H4 (cell line): ENCODE data around the gene CRISPLD2. TPM values are rescaled to one million over a fixed set of nuclear protein-coding genes. Genes with fewer than 3 reads are reported as not detected.
"Not testable (repeated sequence)": the region's sequence is repeated elsewhere in the genome, so short reads cannot be mapped to it uniquely, and the experiment has no call there.

Experiments used
- DNase-seq: peaks from one replicate; pipeline ENCODE4 v3.0.0-alpha.2; 2015; ENCODE audit warnings: low spot score
- total RNA-seq: library from RNA; depleted of rRNA; stranded (reverse); fragments of >200 nt; shearing (Covaris generic); gene quantifications from 2 replicates; pipeline ENCODE4 v1.2.3, GENCODE V29; 2014

The CRISPLD2 gene
- total RNA-seq, 1 experiment from 2014 or later: 5.7 TPM

- DNase-seq: no peak
Observed at GRCh38 chr16:84859681-84860080, 39.9 kb downstream of the CRISPLD2 start.

GRCh38 chr16:84860383-84860782 is 40.6 kb downstream of the CRISPLD2 start:
- DNase-seq: no peak

- DNase-seq: no peak
Observed at GRCh38 chr16:84861671-84862070, 41.9 kb downstream of the CRISPLD2 start.

- no peak for DNase-seq
Observed at GRCh38 chr16:84862804-84863480, 43.2 kb downstream of the CRISPLD2 start.

GRCh38 chr16:84863481-84863814 is 43.7 kb downstream of the CRISPLD2 start:
- DNase-seq: no peak

DNA sequence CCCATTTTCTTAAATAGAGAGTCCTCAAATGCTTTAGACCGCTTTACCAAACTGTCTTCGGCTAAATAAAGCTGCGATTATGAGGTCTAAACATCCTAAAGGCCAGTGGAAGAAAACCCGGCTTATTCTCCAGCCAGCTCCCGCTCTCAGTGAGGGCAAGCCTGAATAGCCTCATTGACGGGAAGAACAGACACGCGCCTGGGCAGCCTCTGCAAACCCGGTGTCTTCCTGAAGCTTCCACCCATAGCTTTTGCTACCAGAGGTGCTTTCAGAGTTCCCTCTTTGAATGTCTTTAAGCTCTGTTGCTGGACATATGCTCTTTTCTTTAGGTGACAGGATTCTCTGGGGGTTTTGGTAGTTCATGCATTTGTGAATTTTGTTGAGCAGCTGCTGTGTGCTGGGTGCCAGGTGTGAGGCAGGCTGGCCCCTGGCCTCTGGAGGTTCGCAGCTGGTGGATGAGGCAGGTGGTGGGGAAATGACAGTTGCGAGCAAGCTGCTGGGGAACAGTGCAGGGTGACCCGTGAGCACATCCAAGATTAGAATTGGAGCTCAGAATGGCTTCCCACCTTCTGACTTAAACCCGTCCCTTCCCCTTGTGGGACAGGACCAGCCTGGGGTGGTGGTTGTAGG is 44.7 kb downstream of the CRISPLD2 start:
- DNase-seq: no peak

DNA sequence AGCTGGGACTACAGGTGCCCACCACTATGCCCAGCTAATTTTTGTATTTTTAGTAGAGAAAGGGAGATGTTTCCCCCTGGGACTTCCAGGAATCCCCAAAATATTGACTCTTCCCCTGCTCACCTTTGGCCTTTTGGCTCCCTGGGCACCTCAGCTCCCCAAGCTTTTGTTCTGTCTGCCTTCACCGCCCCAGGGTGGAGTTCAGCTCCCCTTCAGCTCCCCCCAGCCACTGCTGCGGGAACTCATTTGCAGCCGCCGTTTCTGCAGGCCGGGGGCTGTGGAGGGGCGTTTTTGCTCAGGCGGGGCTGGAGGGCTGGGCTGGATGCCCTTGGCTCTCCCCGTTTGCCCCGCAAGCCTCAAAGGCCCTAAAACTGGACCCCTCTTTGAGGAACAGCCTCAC is 47.9 kb downstream of the CRISPLD2 start:
- no peak for DNase-seq

GRCh38 chr16:84868328-84868727 is 48.5 kb downstream of the CRISPLD2 start:
- no peak for DNase-seq

DNA sequence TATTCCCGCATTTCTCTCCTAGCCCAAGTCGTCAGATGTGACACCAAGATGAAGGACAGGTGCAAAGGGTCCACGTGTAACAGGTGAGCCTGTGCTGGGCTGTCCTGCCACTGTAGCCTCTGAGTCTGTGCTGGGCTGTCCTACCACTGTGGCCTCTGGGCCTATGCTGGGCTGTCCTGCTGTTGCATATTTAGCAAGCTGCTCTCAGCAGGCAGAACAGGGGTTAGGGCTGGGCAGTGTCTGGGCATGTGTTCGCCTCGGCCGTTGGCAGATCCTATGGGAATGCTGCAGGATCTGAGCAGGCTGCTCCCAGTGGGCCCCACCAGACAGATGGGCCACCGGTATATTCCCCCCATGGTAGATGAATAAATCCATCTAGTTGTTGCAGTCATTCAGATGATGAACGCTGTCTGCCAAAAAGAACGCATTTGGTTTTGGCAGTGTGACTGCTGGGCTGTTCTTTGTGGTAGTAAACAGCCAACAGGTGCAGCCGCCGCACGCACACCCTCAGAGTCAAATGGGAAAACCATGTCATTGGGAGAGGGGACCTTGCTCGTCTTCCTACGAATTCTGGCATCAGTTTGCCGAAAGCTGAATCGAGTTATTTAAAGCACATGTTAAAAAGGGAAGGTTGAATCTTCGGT is 49.2 kb downstream of the CRISPLD2 start:
- no peak for DNase-seq

GRCh38 chr16:84869473-84869845 is 49.7 kb downstream of the CRISPLD2 start:
- DNase-seq: no peak

DNA sequence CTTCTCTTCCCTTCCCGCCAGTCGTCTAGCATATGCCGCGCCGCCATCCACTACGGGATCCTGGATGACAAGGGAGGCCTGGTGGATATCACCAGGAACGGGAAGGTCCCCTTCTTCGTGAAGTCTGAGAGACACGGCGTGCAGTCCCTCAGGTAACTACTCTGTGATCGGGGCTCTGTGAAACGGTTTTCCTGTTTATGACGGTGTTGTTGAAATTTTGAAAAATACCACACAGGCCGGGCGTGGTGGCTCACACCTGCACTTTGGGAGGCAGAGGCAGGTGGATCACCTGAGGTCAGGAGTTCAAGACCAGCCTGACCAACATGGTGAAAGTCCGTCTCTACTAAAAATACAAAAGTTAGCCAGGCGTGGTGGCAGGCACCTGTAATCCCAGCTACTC is 53.2 kb downstream of the CRISPLD2 start:
- not testable (repeated sequence) for DNase-seq

DNA sequence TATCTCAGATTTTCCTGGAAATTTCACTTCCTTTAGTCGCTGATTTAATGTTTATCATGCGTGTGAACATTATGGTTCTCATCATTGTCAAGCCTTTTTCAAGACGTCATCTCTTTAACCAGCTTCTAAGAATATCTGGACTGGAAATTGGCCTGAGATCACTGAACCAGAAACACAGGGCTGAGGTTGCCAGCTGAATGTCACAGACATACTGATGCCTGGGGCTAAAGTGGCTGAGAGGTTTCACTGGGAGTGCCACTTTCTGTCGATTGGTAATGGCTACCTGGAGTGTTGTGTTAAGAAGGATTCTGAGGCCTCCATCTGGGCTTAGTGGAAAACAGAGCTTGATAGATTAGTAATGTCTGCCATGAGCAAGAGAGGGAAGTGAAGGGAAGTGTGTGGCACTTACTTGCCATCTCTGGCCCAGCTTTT is 54.2 kb downstream of the CRISPLD2 start:
- DNase-seq: no peak

- no peak for DNase-seq
Observed at GRCh38 chr16:84874553-84874952, 54.8 kb downstream of the CRISPLD2 start.

DNA sequence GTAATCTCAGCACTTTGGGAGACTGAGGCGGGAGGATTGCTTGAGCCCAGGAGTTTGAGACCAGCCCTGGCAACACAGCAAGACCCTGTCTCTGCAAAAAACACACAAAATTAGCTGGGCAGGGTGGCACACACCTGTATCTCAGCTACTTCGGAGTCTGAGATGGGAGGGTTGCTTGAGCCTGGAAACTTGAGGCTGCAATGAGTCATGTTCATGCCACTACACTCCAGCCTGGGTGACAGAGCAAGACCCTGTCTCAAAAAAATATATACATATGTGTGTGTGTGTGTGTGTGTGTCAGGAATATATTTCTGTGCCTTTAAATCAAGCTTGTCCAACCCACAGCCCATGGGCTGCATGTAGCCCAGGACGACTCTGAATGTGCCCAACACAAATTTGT is 55.2 kb downstream of the CRISPLD2 start:
- DNase-seq: no peak

- DNase-seq: no peak
Observed at GRCh38 chr16:84875846-84876245, 56.1 kb downstream of the CRISPLD2 start.

- no peak for DNase-seq
Observed at GRCh38 chr16:84876873-84877606, 57.3 kb downstream of the CRISPLD2 start.

DNA sequence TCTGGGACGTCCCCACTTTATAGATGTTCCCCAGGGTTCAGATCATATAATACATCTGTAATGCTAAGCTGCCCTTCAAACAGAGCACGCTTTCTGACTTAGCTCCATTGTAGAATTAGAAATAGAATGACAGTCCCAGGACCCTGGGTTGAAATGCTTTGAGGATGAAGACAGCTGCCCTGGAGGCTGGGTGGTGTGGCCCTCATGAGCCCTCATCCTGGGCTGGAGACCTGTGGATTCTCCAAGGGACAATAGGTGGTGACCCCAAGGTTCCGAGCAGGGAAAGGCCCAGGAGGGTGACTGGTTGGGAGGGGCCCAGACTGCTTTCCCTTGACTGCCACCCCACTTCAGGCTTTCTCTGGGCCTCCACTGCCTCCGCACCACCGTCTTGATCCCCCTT is 59.0 kb downstream of the CRISPLD2 start:
- DNase-seq: no peak

- DNase-seq: peak; percentile 30
Observed at GRCh38 chr16:84879569-84880487, 60.0 kb downstream of the CRISPLD2 start.

DNA sequence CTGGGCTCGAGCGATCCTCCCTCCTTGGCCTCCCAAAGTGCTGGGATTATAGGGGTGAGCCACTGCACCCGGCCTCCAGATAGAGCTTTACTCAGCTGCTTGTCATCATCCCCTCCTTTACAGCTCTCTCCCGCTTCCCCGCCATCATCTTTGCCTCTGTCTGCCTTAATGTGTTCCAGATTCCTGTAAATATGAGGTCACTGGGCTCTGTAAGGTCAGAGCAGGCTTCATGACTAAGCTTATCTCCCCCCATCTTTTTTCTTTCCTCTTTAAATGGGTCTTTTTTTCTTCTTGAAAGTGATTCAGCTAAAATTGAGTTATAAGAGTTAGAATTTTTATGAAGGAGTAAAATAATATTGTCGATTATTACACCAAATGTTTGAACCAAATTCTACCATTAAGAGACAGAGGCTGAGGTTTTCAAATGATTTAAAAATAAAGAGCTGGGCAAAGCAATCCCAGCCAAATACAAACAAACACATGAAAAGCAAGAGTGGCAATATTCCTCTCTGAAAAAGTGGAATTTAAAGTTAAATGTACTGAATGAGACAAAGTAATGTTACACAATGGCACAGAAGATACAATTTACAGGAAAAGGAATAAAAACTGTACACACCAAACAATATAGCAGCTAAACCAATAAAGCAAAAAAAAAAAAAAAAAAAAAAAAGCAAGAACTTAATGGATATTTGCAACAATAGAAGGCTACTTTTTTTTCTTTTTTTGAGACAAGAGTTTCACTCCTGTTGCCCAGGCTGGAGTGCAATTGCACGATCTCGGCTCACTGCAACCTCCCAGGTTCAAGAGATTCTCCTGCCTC is 62.1 kb downstream of the CRISPLD2 start:
- peak; percentile 81 for DNase-seq

DNA sequence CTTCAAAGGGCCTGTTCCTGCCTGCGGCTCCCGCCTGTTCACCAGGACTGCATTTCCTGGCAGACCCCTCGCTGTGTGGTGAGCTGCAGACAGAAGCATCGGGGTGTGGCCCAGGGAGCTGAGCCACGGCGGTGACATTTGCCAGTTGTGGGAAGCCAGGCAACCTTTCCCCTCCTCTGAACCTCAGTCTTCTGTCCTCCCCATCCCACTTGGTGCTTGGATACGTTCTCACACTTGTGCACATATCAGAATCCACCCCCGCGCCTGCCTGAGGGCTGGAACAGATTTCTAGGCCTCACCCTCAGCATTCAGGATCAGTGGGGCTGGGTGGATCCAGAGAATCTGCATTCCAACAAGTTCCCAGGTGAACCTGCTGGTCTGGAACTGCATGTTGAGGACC is 63.5 kb downstream of the CRISPLD2 start:
- DNase-seq: no peak

GRCh38 chr16:84884246-84884595 is 64.4 kb downstream of the CRISPLD2 start:
- DNase-seq: no peak
